HepG2 (cell line): ENCODE data around the gene GDF15. TPM values are rescaled to one million over a fixed set of nuclear protein-coding genes. Genes with fewer than 3 reads are reported as not detected.

Experiments
- CEBPZ ChIP-seq: IDR thresholded peaks from 2 replicates; pipeline ENCODE4 v1.6.1; 2012; ENCODE audit warnings: low read length, improper control_type of control experiment
- CERS6 ChIP-seq: sonication (generic); formaldehyde crosslinking; IDR thresholded peaks from 2 replicates; pipeline ENCODE4 v1.5.0; 2020; ENCODE audit warnings: missing genetic modification reagents
- HMG20B ChIP-seq: conservative IDR thresholded peaks from 2 replicates; pipeline ENCODE4 v1.6.1; 2016; ENCODE audit warnings: missing genetic modification reagents, missing compliant biosample characterization
- IRF2 ChIP-seq: IDR thresholded peaks from 2 replicates; pipeline ENCODE4 v1.6.1; 2018; ENCODE audit warnings: missing genetic modification reagents, missing compliant biosample characterization
- NFAT5 ChIP-seq: sonication (generic); formaldehyde crosslinking; IDR thresholded peaks from 2 replicates; pipeline ENCODE4 v1.4.0; 2020; ENCODE audit warnings: missing genetic modification reagents
- SAFB2 ChIP-seq: sonication (generic); formaldehyde crosslinking; IDR thresholded peaks from 2 replicates; pipeline ENCODE4 v1.5.1; 2020; ENCODE audit warnings: missing genetic modification reagents, low read depth, mild to moderate bottlenecking, borderline replicate concordance
- ZBTB46 ChIP-seq: sonication (generic); formaldehyde crosslinking; IDR thresholded peaks from 2 replicates; pipeline ENCODE4 v1.4.0; 2020; ENCODE audit warnings: mild to moderate bottlenecking, missing genetic modification reagents, borderline replicate concordance
- ZFP62 ChIP-seq: sonication (generic); formaldehyde crosslinking; IDR thresholded peaks from 2 replicates; pipeline ENCODE4 v1.4.0; 2020; ENCODE audit warnings: missing genetic modification reagents
- ZNF101 ChIP-seq: sonication (generic); formaldehyde crosslinking; IDR thresholded peaks from 2 replicates; pipeline ENCODE4 v1.4.0; 2020; ENCODE audit warnings: mild to moderate bottlenecking, low read depth, missing genetic modification reagents, borderline replicate concordance
- ZNF136 ChIP-seq: sonication (generic); formaldehyde crosslinking; IDR thresholded peaks from 2 replicates; pipeline ENCODE4 v1.8.1; 2022; ENCODE audit warnings: low read depth, mild to moderate bottlenecking, moderate library complexity, missing genetic modification reagents
- ZNF234 ChIP-seq: sonication (generic); formaldehyde crosslinking; conservative IDR thresholded peaks from 2 replicates; pipeline ENCODE4 v1.5.1; 2020; ENCODE audit warnings: mild to moderate bottlenecking, missing genetic modification reagents
- ZNF235 ChIP-seq: sonication (generic); formaldehyde crosslinking; IDR thresholded peaks from 2 replicates; pipeline ENCODE4 v1.8.1; 2023; ENCODE audit warnings: mild to moderate bottlenecking, missing genetic modification reagents, borderline replicate concordance
- ZNF432 ChIP-seq: sonication (generic); formaldehyde crosslinking; IDR thresholded peaks from 2 replicates; pipeline ENCODE4 v1.5.0; 2020; ENCODE audit warnings: missing genetic modification reagents, mild to moderate bottlenecking, borderline replicate concordance
- ZNF670 ChIP-seq: sonication (generic); formaldehyde crosslinking; IDR thresholded peaks from 2 replicates; pipeline ENCODE4 v1.8.0; 2022; ENCODE audit warnings: mild to moderate bottlenecking, missing genetic modification reagents, borderline replicate concordance
- ZNF740 ChIP-seq: sonication (generic); formaldehyde crosslinking; IDR thresholded peaks from 2 replicates; pipeline ENCODE4 v1.4.0; 2020; ENCODE audit warnings: missing genetic modification reagents
- ZNF816 ChIP-seq: sonication (generic); formaldehyde crosslinking; IDR thresholded peaks from 2 replicates; pipeline ENCODE4 v1.8.0; 2022; ENCODE audit warnings: missing genetic modification reagents, mild to moderate bottlenecking, borderline replicate concordance
- polyA plus RNA-seq, 8 experiments: library from polyadenylated mRNA; depleted of rRNA in 3 of 8; stranded (reverse) in 7 of 8; unstranded in 1 of 8; fragments of >200 nt; fragmentation: Illumina TruSeq in 4 of 8; extraction: Trizol in 4 of 8; gene quantifications; 2 replicates each; pipeline versions ENCODE4 v1.2.1 to v1.2.3, GENCODE V29; 2011 to 2016; ENCODE audit warnings: low read depth in 4 of 8, missing spikeins in 1 of 8, mixed read lengths in 1 of 8; ENCODE audit not compliant: insufficient read depth in 1 of 8
- total RNA-seq, 5 experiments: library from RNA; depleted of rRNA; stranded (reverse); fragments of >200 nt; fragmentation: Illumina TruSeq; extraction: Trizol; gene quantifications; 2 replicates each; pipeline ENCODE4 v1.2.3, GENCODE V29; 2016; ENCODE audit warnings: low read depth in 1 of 5

The GDF15 gene
- total and polyA plus RNA-seq, 2 of the 13 experiments (the other 11 are each of a cell fraction or from before 2014, with no cell fraction given) = 146 to 422 TPM

- no peak for TF ChIP-seq NFAT5 (CRISPR knock-in tag)
- TF ChIP-seq ZNF740 (CRISPR knock-in tag) = no peak
- TF ChIP-seq ZNF670 (CRISPR knock-in tag) = no peak
- no peak for TF ChIP-seq ZFP62
- TF ChIP-seq ZNF234 = no peak
- no peak for TF ChIP-seq ZBTB46
- no peak for TF ChIP-seq ZNF432 (CRISPR knock-in tag)
- TF ChIP-seq HMG20B (CRISPR knock-in tag) = no peak
- no peak for TF ChIP-seq CEBPZ
- TF ChIP-seq SAFB2 (CRISPR knock-in tag) = 0 out of 2 replicates have a peak, but pooled peaks have one; percentile 21
- peak; percentile 29; the same call in 1 of the 2 replicates for TF ChIP-seq ZNF235
- TF ChIP-seq ZNF136 (CRISPR knock-in tag) = no peak
- no peak for TF ChIP-seq ZNF101 (CRISPR knock-in tag)
- TF ChIP-seq IRF2 (CRISPR knock-in tag) = no peak
- no peak for TF ChIP-seq ZNF816 (CRISPR knock-in tag)
- no peak for TF ChIP-seq CERS6 (CRISPR knock-in tag)
Observed at GRCh38 chr19:18416778-18417249, 30.9 kb downstream of the GDF15 start (continued).
